ENCODE results near the gene C1QTNF2. TPM values are rescaled to one million over a fixed set of nuclear protein-coding genes. Genes with fewer than 3 reads are reported as not detected.

C1QTNF2 gene
- total RNA-seq, 1 donor from 2014 or later, result 0.42 TPM

GRCh38 chr5:160378330-160378729 is 7.9 kb upstream of the C1QTNF2 start:
- peaks cover 15% of the 10 kb centered on the region for H3K27me3 Mint-ChIP-seq (ENCODE audit: low read depth)
- DNase-seq (ENCODE audit: low read depth, low spot score), result no peak
- peaks cover 4% of the 10 kb centered on the region for H3K4me1 Mint-ChIP-seq
- no peaks in the 10 kb centered on the region for H3K36me3 Mint-ChIP-seq (ENCODE audit: low read depth)
- H3K4me3 Mint-ChIP-seq, result no peak overlapping the region
- H3K9me3 Mint-ChIP-seq, result no peaks in the 10 kb centered on the region
- no peak for TF ChIP-seq CTCF (conservative IDR thresholded peaks at IDR 0.05)
- H3K27ac Mint-ChIP-seq (ENCODE audit: unreplicated experiment), result no peak overlapping the region

DNA sequence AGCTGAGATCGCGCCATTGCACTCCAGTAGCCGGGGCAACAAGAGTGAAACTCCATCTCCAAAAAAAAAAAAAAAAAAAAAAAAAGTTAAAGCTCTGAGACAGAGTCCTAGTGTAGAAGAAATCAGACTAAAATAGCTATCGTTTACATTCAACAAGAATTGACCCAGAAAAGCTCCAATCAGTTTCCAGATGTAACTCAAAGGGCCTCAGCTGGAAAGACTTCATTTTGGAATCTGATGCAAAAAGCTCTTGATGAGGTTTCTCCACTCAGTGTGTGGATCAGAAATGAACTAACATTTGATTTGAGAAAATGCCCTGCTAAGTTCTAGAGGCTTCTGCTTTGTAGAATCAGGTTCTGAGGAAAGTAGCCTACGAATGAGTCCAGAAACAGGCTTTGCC is 7.2 kb upstream of the C1QTNF2 start:
- Mint-ChIP-seq H3K4me1 (peaks cover under 1% of the 10 kb centered on the region), H3K9me3 (no peaks in the 10 kb centered on the region), H3K4me3 (no peak overlapping the region), H3K36me3 (ENCODE audit: low read depth) (no peaks in the 10 kb centered on the region), H3K27ac (ENCODE audit: unreplicated experiment) (no peak overlapping the region), H3K27me3 (ENCODE audit: low read depth) (peaks cover 22% of the 10 kb centered on the region)
- TF ChIP-seq CTCF (conservative IDR thresholded peaks at IDR 0.05), result no peak
- no peak for DNase-seq (ENCODE audit: low read depth, low spot score)

GRCh38 chr5:160376416-160376815 is 6.0 kb upstream of the C1QTNF2 start:
- H3K36me3 Mint-ChIP-seq (ENCODE audit: low read depth), result no peaks in the 10 kb centered on the region
- no peaks in the 10 kb centered on the region for H3K9me3 Mint-ChIP-seq
- TF ChIP-seq CTCF (conservative IDR thresholded peaks at IDR 0.05), result no peak
- no peak for DNase-seq (ENCODE audit: low read depth, low spot score)
- peaks cover 34% of the 10 kb centered on the region for H3K27me3 Mint-ChIP-seq (ENCODE audit: low read depth)
- H3K4me1 Mint-ChIP-seq, result no peaks in the 10 kb centered on the region
- H3K4me3 Mint-ChIP-seq, result no peak overlapping the region
- H3K27ac Mint-ChIP-seq (ENCODE audit: unreplicated experiment), result no peak overlapping the region

GRCh38 chr5:160375701-160376100 is 5.3 kb upstream of the C1QTNF2 start:
- H3K4me3 Mint-ChIP-seq, result no peak overlapping the region

DNA sequence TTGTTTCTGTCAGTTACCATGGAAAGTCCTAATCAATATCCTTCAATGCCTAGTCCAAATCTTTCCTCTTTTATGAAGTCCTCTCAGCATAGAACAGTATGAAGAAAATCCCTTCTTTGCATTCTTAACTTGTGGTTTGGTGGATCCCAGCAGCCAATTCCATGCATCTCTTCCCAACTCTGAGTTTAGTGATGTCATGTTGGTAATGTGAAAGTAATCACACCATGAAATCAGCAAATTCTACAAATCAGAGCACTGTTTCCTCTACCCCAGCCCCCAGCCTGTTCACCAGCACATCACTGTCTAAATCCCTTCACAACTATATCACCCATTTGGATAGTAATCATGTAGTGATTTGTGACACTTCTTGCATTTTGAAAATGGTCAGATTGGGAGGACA is 4.7 kb upstream of the C1QTNF2 start:
- Mint-ChIP-seq H3K9me3 (no peaks in the 10 kb centered on the region), H3K27me3 (ENCODE audit: low read depth) (peaks cover 47% of the 10 kb centered on the region), H3K4me1 (peaks cover 8% of the 10 kb centered on the region)

More at GRCh38 chr5:160375701-160376100, 5.3 kb upstream of the C1QTNF2 start:
- H3K4me1 Mint-ChIP-seq, result peaks cover 5% of the 10 kb centered on the region
- H3K36me3 Mint-ChIP-seq (ENCODE audit: low read depth), result no peaks in the 10 kb centered on the region
- H3K27ac Mint-ChIP-seq (ENCODE audit: unreplicated experiment), result no peak overlapping the region
- H3K27me3 Mint-ChIP-seq (ENCODE audit: low read depth), result peaks cover 41% of the 10 kb centered on the region
- TF ChIP-seq CTCF (conservative IDR thresholded peaks at IDR 0.05), result no peak
- DNase-seq (ENCODE audit: low read depth, low spot score), result no peak
- H3K9me3 Mint-ChIP-seq, result no peaks in the 10 kb centered on the region

More for the DNA sequence above, 4.7 kb upstream of the C1QTNF2 start:
- no peak for TF ChIP-seq CTCF (conservative IDR thresholded peaks at IDR 0.05)
- Mint-ChIP-seq H3K27ac (ENCODE audit: unreplicated experiment) (no peak overlapping the region), H3K36me3 (ENCODE audit: low read depth) (no peaks in the 10 kb centered on the region), H3K4me3 (no peak overlapping the region)
- no peak for DNase-seq (ENCODE audit: low read depth, low spot score)

Measured in neural crest cell (in vitro differentiated cells).